ENCODE measurements around the gene DMBX1. TPM values are rescaled to one million over a fixed set of nuclear protein-coding genes. Genes with fewer than 3 reads are reported as not detected.
A peak's percentile ranks its signal among the peaks of the same experiment; 100 is the strongest.

Gene DMBX1
- total and polyA plus RNA-seq, 2 donors (not counting 1 experiment from before 2014, with no cell fraction given) = not detected

GRCh38 chr1:46477153-46477929 lies 12.3 kb upstream of the DMBX1 start:
- peaks cover 0 to 16% (median 4%) of the 10 kb centered on the region in 4 experiments for H3K27me3 ChIP-seq (replicated peaks in 1 of 4; ENCODE audit: control extremely low read depth in 1 of 4, control insufficient read depth in 3 of 4, insufficient read depth in 4 of 4, low read length in 3 of 4)

More at GRCh38 chr1:46477153-46477929, 12.3 kb upstream of the DMBX1 start:
- Histone ChIP-seq H3K4me2 (replicated peaks; ENCODE audit: low read depth, low read length, poor library complexity, severe bottlenecking) (peak overlapping the region; percentile 15), H3K4me3 (ENCODE audit: control extremely low read depth in 1 of 5, extremely low read depth in 1 of 5, insufficient read depth in 1 of 5, low read depth in 2 of 5, low read length in 4 of 5) (no peak overlapping the region), H3K4me1 (ENCODE audit: control insufficient read depth in 2 of 2, insufficient read depth in 2 of 2, low read length in 2 of 2) (peaks cover 11 to 13% of the 10 kb centered on the region in 2 donors), H3K9me3 (ENCODE audit: control extremely low read depth in 1 of 3, control insufficient read depth in 2 of 3, insufficient read depth in 1 of 3, low read length in 2 of 3) (no peaks in the 10 kb centered on the region), H3K27ac (ENCODE audit: low read length in 2 of 2) (no peak overlapping the region), H3K36me3 (replicated peaks in 1 of 2; ENCODE audit: control extremely low read depth in 1 of 2, control insufficient read depth in 1 of 2, extremely low read depth in 1 of 2, insufficient read depth in 2 of 2, low read length in 1 of 2) (no peaks in the 10 kb centered on the region), H4K20me1 (ENCODE audit: control insufficient read depth, insufficient read depth, low read length, poor library complexity, severe bottlenecking) (no peaks in the 10 kb centered on the region), H3K9ac (ENCODE audit: low read length) (no peak overlapping the region), H2AFZ (ENCODE audit: insufficient read depth, low read depth, low read length, poor library complexity, severe bottlenecking) (no peak overlapping the region), H3K79me2 (ENCODE audit: control insufficient read depth, insufficient read depth, low read length) (no peaks in the 10 kb centered on the region)
- intact Hi-C loops (cut with micrococcal nuclease) = loop anchor here (2.0 kb wide), 1 partner anchor 51 kb away; no protein-coding TSS in a partner anchor
- 3% methylated on average over 5 of the region's 11 CpGs for WGBS (ENCODE audit: insufficient coverage)
- ChIA-PET CTCF (interaction anchor here (1.1 to 2.5 kb wide), 7 partner anchors 8 to 247 kb away, joined by 3 to 14 read pairs (median 5); no protein-coding TSS in a partner anchor), POLR2A (no interaction called here)
- Mint-ChIP-seq H3K9me3 (ENCODE audit: insufficient read depth) (no peaks in the 10 kb centered on the region), H3K27ac (no peak overlapping the region), H3K4me1 (peaks cover 42% of the 10 kb centered on the region), H3K27me3 (peaks cover 31% of the 10 kb centered on the region), H3K4me3 (peak overlapping the region; percentile 24)
- no peak for TF ChIP-seq EZH2 (IDR thresholded peaks at IDR 0.05; ENCODE audit: borderline replicate concordance, insufficient read depth, low read depth, low read length, poor library complexity, severe bottlenecking)
- peak; percentile 91 for TF ChIP-seq CTCF (IDR thresholded peaks at IDR 0.05)
- ATAC-seq (ENCODE audit: low read depth) (peak; percentile 87), DNase-seq (peak; percentile 84)
